C4-2B (cell line): ENCODE results near the gene PTF1A.

Source experiments
- H3K27ac ChIP-seq: fragments of 450-650 bp; 2 replicates; pipeline ENCODE4 v1.5.1; 2017
- CTCF ChIP-seq: fragments of 450-650 bp; conservative IDR thresholded peaks from 2 replicates; pipeline ENCODE4 v1.5.1; 2017; ENCODE audit warnings: mild to moderate bottlenecking
- ZFX ChIP-seq: fragments of 450-650 bp; IDR thresholded peaks from 2 replicates; pipeline ENCODE4 v1.6.1; 2017

The PTF1A gene

GRCh38 chr10:23199768-23200511 is 7.8 kb downstream of the PTF1A start:
- H3K27ac ChIP-seq = no peak overlapping the region
- no peak for TF ChIP-seq ZFX
- no peak for TF ChIP-seq CTCF

GRCh38 chr10:23200586-23200985 is 8.5 kb downstream of the PTF1A start:
- TF ChIP-seq CTCF (no peak), ZFX (no peak)
- H3K27ac ChIP-seq = no peak overlapping the region

- H3K27ac ChIP-seq = no peak overlapping the region
- TF ChIP-seq ZFX (no peak), CTCF (no peak)
Measured at GRCh38 chr10:23200997-23201652, 9.0 kb downstream of the PTF1A start.

- no peak overlapping the region for H3K27ac ChIP-seq
- TF ChIP-seq CTCF (no peak), ZFX (no peak)
Measured at GRCh38 chr10:23201837-23202236, 9.7 kb downstream of the PTF1A start.

- TF ChIP-seq CTCF (no peak), ZFX (no peak)
- no peak overlapping the region for H3K27ac ChIP-seq
Measured at GRCh38 chr10:23202779-23203178, 10.7 kb downstream of the PTF1A start.

- TF ChIP-seq CTCF (no peak), ZFX (no peak)
- H3K27ac ChIP-seq = no peak overlapping the region
Measured at GRCh38 chr10:23203369-23204325, 11.5 kb downstream of the PTF1A start.

GRCh38 chr10:23204773-23205172 is 12.7 kb downstream of the PTF1A start:
- no peak for TF ChIP-seq ZFX
- TF ChIP-seq CTCF = no peak
- H3K27ac ChIP-seq = no peak overlapping the region
